Activated CD4-positive, alpha-beta T cell treated with anti-CD3 and anti-CD28 coated beads, Interleukin-10, Interleukin-2, amounts not matched to agents 100 ng/mL and 50 ng/mL, durations not matched to agents 16 hours and 8 hours (primary cell): ENCODE data around the gene NRTN.

Source experiments
- DNase-seq: peaks from one replicate; pipeline ENCODE4 v3.0.0-alpha.2; 2020

The NRTN gene

DNA sequence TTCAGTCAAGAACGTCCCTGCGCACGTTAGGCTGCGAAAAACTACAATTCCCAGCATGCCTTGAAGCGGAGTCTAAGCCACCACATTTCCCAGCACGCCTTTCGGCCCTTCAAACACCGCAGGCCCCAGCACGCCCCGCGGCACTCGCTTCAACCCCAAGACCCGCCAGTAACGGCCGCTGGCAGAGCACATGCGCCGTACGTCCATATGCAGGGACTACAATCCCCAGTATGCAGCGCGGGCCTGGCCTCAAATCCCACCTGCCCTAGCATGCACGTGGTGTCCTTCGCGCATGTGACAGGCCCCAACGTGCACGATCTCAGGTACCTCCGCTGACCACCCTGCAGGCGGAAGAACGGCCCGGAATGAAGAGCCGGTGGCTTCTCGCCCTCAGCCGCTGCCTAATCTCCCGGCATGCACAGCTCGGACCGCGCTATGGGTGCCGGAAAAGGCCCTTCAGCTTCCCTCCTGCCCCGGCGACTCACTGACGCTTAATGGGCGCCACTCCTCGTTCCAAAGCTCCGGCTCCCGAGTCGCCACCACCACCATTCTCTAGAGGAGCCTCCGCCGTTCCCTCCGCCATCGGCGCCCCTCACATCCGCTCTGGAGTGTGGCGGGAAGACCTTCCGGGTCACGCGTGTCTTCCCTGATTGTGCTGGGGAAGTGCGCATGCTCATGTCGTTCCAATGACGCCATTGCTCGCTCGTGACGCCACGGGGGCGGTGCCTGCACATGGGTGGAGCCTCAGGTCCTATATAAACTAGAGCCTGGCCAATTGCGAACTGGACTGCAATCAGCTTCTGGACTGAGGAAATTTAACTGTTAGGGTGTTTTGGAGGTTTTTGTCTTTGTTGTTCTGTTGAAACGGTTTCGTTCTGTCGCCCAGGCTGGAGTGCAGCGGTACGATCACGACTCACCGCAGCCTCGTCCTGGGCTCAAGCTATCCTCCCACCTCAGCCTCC lies 14.0 kb upstream of the NRTN start, which contains the start of gene DUS3L:
DUS3L (minus strand) TSS at position 605 of the 962 bp plus-strand sequence; CDS start at position 583, 22 bp downstream.
- peak; percentile 98 for DNase-seq

DNA sequence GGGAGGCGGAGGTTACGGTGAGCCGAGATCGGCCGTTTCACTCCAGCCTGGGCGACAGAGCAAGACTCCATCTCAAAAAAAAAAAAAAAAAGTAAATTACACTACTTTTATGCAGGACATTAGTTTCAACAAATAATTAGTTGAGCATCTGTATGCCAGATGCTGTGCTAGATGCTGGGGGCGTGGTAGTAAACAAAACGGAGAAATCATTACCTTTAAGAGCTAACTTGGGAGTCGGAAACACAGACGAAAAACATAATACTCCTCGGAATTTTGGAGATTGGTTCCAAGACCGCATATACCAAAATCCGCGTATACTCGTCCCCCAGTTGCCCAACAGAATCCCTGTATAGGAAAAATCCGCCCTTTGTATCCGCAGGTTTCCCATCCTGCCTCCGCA lies 12.6 kb upstream of the NRTN start:
- DNase-seq = no peak

DNA sequence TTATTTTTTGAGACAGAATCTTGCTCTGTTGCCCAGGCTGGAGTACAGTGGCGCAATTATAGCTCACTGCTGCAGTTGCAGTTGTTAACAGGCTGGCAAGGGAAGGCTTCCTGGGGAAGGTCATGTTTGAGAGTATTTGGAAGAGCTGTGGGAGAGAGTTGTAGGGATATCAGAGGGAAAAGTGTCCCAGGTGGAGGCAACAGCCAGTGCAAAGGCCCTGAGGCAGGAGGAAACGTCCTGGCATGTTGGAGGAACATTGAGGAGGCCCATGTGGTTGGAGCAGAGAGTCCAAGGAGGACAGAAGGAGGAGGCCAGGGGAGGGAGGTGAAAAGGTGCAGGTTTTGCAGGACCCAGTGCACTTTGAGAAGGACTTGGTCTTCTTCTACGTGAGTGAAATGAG lies 11.7 kb upstream of the NRTN start:
- DNase-seq = no peak

DNA sequence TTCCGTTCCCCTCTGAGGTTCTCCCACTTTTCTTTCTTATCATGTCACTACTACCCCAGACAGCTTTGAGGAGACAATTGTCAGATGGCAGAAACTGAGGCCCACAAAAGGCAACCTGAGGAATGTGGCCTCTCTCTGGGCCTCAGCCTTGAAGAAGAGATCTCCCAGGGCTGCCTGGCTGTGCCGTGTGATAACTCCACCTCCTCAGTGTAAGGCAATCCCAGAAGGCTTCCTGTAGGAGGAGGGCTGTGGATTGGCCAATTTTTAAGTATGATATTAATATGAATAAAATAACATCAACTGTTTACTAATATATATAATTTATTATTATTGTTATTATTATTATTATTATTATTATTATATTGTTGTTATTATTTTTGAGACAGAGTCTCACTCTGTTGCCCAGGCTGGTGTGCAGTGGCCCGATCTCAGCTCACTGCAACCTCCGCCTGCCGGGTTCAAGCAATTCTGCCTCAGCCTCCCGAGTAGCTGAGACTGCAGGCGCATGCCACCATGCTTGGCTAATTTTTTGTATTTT lies 9.4 kb upstream of the NRTN start:
- no peak for DNase-seq

DNA sequence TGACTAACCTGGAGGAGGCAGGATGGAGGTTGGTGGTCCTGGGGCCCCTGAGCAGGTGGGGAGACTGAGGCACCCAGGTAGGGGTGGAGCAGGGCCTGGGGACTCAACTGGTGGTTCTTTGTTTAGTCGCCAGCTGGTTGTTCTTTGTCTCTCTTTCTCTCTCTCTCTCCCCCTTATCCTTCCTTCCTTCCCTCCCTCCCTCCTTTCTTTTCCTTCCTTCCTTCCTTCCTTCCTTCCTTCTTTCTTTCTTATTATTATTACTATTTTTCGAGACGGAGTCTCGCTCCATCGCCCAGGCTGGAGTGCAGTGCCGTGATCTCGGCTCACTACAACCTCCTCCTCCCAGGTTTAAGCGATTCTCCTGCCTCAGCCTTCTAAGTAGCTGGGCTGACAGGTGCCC lies 6.6 kb upstream of the NRTN start:
- no peak for DNase-seq

DNA sequence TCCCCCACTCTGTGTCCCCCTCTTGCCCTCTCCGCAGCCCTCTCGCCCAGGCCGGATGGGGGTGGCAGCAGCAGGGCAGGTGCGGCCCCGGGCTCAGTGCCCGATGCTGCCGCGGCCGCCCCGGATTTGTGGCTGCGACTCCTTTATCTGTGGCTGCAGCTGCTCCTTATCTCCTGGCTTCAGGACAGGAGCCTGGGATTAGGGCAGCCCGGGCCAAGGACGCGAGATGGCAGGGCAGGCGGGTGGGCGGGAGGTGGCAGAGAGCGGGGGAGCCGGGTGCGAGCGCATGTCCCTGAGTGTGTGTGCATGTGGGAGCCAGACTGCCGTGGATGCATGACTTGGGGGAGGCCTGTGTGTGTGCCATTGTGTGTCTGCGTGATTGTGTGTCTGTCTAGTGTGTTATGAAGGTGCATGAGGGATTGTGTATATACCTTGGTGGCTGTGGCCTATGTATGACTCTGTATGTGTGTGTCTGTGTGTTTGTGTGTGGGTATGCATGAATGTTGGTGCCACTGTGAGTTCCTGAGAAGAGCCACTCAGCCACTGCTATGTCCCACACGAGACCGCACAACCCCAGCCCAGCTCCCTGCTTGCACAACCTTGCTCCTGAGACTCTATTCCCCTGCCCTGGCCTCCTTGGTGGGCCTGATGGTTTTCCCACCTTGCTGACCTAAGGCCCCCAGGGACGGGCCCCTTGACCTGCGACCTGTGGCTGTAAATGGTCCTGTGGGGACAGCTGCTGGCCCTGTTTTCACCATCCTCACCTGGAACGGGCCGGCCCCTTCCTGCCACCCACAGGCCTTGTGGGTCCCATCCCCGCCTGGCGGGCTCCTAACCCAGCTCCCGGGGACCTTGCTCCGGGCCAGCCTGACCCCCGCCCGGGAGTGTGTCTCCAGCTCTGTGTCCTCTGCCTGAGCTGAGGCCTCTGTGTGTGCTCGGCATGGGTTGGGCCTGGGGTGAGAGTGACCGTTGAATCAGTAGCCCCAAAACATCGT lies 5.3 kb upstream of the NRTN start:
- no peak for DNase-seq

DNA sequence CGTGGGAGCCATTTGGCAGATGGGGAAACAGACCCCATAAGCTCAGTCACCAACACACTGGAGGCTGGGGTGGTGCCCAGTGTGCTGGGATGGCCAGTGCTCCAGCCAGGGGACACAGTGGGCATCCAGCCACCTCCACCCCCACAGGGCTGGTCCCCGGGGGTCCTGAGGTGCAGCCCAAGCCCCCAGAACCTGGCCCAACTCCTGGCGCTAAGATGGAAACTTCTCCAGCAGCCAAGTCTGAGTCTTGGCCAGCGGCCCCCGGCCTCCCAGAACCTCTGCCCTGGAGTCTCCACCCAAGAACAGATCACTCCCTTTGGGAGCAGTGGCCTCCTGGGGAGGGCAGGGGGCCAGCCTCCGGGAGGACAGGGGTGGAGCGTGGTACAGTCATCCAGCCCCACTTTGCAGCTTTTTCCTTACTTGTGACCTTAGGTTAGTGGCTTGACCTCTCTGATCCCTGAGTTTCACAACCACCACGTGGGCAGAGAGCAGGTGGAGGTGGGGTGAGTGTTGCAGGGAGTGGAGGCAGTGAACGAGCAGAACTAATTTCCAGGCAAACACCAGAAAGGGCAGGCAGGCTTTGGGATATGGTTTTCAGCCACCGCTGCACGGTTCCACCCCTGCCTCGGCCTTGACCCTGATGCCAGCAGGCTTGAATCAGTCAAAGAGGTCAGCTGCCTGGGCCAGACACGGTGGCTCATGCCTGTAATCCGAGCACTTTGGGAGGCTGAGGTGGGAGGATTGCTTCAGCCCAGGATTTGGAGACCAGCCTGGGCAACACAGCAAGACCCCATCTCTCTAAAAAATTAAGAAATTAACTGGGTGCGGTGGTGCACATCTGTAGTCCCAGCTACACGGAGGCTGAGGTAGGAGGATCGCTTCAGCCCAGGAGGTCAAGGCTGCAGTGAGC lies 4.3 kb upstream of the NRTN start:
- DNase-seq = no peak

DNA sequence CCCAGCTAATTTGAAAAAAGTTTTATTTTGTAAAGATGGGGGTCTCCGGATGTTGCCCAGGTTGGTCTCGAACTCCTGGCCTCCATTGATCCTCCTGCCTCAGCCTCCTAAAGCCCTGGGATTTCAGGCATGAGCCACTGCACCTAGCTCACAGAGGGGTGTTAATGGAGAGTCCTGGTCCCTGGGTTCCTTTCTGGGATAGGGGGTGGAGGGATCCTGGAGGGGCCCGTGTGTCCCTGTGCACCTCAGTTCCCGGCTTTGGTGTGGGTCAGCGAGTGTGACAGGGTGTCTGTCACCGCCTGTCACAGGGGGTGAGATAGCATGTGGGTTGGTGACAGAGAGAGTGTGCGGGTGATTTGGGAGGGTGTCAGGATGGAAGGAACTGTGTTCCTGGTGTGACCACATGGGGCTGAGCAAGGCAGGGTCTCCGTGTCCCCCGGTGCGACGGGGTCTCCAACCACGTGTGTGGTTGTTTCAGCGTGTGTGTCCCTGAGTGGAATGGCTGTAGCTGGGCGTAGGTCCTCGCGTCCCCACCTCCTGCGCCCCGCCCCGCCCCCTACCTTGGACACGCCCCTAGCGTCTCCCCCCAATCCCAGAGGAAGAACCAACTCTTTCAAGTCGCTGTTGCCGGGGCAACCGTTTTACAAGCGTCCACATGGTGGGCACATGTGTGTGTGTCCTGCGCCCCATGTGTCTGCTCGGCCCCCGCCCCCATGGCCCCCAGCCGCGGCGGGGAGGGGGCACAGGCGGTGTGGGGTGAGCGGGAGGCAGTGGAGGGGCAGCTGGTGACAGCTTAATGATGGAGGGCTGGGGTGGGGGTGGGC lies 2.9 kb upstream of the NRTN start:
- no peak for DNase-seq

DNA sequence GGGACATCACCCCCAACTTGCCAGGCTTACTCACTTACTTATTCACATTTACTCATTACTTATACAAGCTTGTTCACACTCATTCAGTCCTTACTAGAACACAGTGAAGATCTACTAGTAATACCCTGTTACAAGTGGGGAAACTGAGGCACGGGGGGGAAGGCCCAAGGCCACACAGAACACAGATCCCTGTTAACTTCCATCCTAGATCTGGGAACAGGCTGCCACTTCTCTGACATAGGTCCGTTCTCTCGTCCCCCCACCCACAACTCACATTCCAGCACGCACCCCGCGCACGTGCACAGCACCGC lies 1.5 kb upstream of the NRTN start:
- no peak for DNase-seq

DNA sequence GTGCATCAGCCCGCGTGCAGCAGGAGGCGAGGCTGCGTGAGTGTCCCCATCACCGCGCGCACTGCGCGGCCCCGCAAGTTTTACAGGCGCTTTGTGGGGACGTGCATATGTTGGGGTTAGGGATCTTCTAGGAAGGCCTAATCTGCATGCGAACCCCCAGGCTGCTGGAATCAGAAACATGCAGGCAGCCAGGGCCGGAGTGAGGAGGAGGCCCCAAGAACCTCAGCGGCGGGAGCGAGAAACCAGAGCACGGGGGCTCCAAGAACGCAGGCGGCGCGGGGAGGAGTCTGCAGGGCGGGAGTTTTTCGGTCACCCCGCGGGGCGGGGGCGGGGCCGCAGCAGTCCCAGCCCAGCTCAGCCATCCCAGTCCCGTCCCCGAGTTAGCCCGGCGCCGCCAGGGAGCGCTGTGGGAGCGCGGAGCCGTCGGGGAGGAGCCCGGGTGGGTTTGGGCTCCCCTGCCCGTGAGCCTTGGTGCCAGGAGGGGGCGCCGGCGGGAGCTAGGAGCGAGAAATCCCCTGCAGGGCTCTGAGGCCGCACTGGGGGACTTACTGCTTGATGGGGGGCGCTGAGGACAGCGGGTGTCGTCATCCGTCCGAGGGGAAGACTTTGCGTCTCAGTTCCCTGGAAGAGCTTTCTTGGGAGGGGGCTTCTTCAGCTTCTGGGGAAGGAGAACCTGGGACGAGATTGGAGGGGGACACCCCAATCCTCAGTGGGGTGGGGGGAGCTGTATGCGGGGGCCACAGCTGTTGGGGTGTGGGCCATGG lies 933 bp upstream of the NRTN start:
- peak; percentile 97 for DNase-seq

DNA sequence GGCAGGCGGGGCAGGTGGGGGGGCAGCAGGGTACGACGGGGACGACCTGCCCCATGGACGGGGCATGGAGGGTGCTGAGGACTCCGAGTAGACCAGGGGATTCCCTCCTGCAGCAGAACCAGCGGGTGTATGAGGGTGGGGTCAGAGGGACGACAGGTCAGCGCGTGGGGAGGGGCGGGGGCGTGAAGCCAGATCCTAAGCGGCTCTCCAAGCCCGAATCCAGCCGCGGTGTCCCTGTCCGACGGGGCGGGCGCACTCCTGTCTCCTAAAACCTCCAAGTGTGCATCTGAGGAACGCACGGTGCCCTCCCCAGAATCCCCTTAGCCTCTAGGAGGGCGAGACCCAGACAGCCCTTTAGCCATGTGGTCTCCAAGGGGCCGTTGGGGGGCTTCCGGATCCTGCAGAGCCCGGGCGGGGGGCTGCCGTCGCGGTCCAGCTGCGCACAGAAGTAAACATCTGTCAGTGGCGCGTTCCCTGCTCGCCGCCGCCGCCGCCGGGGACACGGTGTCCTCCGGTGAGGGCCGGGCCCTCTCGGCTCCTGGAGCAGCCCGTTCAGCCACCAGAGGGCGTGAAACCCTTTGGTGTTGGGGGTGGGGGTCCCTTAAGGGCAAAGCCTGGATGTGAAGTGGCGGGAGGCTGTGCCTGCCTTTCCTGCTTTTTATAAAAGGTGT lies 730 bp downstream of the NRTN start:
- peak; percentile 49 for DNase-seq

DNA sequence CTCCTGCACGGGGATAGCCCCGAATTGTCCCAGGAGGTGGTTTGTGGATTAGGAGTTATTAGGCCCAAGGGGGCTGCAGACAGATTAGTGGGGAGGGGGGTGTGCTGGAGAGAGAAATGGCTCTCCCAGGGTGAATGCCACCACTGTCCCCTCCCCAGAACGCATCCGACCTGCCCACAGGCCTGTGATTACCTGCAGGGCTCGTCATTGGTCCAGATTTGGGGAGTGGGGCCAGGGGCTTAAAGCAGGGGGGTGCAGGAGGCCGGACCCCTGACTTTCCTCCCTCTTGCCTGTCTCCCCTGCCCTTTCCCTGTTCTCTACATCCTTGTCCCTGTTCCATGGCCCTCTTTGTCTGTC lies 1.2 kb downstream of the NRTN start:
- DNase-seq = no peak

DNA sequence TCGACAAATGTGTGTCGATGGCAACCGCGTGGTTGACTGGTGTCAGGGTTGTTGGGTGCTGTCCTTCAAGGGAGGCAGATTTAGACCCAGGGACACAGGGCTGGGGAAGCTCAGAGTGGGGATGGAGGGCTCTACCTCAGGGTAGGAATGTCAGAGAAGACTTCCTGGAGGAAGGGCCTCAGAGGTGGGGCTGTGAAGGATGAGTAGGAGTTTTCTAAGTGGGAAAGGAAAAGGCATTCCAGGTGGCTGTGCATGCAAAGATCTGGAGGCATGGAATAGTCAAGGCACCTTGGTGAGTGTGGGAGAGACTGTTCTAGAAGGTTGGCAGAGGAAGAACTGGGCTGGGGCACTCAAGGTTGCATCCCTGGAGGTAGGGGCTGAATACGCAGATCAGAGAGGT lies 2.0 kb downstream of the NRTN start:
- no peak for DNase-seq

DNA sequence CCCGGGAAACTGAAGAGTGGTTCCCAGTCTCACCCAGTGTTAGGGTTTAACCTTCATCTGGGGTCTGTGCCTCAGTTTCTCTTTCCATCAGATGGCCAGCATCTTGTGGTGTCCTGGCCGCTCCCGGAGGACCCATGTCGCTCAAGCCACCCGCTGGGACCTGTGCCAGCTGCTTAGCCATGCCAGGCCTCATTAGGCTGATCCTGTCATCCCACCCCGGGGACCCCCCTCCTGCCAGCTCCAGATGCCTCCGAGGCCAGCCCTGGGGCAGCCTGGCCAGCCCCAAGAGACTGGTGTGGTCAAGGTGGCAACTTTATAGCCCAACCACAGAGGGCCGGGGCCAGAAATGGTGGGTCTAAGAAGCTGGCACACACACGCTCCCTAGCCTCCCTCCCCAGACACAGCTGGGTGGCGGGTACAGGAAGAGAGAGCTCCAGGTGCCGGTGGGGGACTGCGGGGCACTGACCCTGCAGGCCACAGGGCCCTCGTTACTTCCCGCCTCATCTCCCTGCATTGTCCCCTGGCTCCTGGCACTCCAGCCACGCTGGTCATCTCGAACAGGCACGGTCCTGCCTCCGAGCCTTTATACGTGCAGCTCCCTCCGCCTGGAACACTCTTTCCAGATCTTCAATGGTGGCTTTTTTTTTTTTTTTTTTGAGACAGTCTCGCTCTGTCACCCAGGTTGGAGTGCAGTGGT lies 3.4 kb downstream of the NRTN start:
- no peak for DNase-seq

DNA sequence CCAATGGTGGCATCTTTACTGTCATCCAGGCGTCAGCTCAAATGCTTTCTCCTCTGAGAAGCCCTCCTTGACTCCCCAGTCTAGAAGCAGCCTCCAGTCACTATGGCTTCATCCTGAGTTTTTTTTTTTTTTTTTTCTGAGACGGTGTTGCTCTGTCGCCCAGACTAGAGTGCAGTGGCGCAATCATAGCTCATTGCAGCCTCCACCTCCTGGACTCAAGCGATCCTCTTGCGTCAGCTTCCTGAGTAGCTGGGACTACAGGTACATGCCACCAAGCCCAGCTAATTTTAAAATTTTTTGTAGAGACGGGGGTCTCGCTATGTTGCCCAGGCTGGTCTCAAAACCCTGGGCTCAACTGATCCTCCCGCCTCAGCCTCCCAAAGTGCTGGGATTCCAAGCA lies 4.2 kb downstream of the NRTN start:
- no peak for DNase-seq

DNA sequence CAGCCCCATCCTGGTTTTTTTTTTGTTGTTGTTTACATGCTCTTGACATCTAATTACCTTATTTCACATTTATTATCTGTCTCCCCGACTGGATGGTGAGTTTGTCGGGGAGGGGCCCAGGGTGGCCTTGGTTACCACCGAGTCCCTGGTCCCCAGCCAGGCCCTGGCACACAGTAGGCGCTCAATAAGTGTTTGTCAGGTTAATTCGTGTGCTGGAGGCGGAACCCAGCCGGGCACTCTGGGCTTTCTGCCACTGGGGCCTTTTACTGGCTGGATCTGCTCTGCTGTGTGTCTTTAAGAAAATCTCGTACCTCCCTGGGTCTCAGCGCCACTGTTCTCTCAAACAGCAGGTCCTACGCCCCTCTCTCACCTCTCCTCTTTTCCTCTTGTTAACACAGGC lies 4.6 kb downstream of the NRTN start:
- DNase-seq = no peak

DNA sequence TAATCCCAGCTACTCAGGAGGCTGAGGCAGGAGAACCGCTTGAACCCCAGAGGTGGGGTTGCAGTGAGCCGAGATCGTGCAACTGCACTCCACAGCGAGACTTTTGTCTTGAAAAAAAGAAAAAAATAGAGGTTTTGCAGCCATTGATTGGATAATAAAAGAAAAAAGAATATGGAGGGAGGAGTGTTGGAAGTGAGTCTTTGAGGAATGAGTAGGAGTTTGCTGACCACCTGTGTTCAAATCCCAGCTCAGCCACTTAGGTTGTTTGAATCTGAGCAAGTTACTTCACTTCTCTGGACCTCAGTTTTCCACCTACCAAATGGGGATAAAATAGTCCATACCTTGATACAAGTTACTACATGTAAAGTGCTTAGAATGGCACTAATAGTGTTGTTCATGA lies 6.2 kb downstream of the NRTN start:
- DNase-seq = no peak

DNA sequence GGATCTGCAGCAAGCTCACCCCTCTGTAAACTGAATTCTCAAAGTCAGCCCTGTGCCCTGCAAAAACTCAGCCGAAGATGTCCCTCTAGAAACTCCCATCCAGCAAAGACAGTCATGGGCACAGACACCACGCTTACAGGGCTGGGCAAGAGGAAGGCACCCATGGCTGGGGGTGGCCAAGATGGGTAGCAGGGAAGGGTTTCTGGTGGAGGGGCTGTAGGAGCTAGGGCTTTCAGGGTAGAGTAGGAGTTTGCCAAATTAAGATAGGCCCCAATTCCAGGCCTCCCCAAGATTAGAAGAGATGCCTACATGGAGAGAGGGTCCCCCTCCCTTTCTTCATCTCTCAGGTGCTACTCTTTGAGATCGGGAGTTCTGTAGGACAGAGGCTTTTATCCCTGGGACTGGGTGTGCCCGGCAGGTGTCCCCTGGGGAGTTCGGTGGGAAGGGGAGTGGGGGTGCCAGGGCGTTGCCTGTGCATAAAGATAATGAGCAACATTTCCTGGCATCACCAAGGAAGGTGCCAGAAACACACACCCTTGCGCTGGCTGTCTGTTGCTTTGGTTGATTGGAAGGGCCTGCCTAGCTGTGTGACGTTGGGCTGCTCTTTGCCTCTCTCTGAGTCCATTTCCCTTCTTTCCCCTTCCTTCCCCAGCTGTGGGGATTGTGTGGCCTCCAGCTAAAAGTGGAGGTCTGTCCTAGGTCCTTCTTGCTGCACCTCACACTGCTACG lies 9.4 kb downstream of the NRTN start:
- no peak for DNase-seq

DNA sequence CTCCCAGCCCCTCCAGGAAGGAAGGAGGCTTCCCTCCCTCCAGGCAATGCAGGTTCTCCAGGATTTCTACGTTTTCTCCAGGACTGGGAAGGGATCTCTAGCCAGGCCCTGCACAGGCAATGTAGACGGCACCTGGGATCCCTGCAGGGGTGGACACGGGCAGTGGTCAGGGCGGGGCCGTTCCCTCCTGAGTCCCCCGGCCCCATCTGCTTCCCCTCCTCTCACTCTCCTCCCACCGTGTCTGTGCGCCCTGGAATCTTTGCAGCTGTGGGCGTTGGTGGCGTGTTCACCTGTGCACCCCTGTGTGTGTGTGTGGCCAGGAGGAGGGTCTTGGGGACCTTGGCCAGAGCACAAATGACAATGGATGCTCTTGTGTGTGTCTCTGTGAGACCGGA lies 10.0 kb downstream of the NRTN start:
- no peak for DNase-seq
